GM23248 (cell line): ENCODE data around the gene MIA3. TPM values are rescaled to one million over a fixed set of nuclear protein-coding genes. Genes with fewer than 3 reads are reported as not detected.
"Not testable (repeated sequence)": the region's sequence is repeated elsewhere in the genome, so short reads cannot be mapped to it uniquely, and the experiment has no call there.

Experiments used
- DNase-seq: peaks from one replicate; pipeline ENCODE4 v3.0.0-alpha.2; 2015
- H2AFZ ChIP-seq: fragments of 200-600 bp; sonication (generic); 2 replicates; pipeline ENCODE4 v1.6.1; 2016; ENCODE audit warnings: antibody characterized with exemption
- H3F3A ChIP-seq: fragments of 200-600 bp; sonication (generic); 2 replicates; pipeline ENCODE4 v1.6.1; 2016; ENCODE audit warnings: mild to moderate bottlenecking, antibody characterized with exemption, mixed run types; ENCODE audit not compliant: insufficient read depth
- H3K27ac ChIP-seq: fragments of 200-600 bp; sonication (generic); 2 replicates; pipeline ENCODE4 v1.5.1; 2016; ENCODE audit warnings: mild to moderate bottlenecking
- H3K27me3 ChIP-seq: fragments of 200-600 bp; sonication (generic); replicated peaks from 2 replicates; pipeline ENCODE4 v1.6.1; 2016; ENCODE audit warnings: mild to moderate bottlenecking; ENCODE audit not compliant: insufficient read depth
- H3K36me3 ChIP-seq: fragments of 200-600 bp; sonication (generic); 2 replicates; pipeline ENCODE4 v1.6.1; 2016; ENCODE audit warnings: low read depth, mild to moderate bottlenecking
- H3K4me1 ChIP-seq: fragments of 200-600 bp; sonication (generic); 2 replicates; pipeline ENCODE4 v1.6.1; 2016; ENCODE audit warnings: mild to moderate bottlenecking; ENCODE audit not compliant: insufficient read depth
- H3K4me2 ChIP-seq: fragments of 200-600 bp; sonication (generic); one replicate; pipeline ENCODE4 v1.6.1; 2016; ENCODE audit warnings: mild to moderate bottlenecking; ENCODE audit not compliant: unreplicated experiment
- H3K4me3 ChIP-seq: fragments of 200-600 bp; sonication (generic); 2 replicates; pipeline ENCODE4 v1.5.1; 2016; ENCODE audit warnings: mild to moderate bottlenecking
- H3K79me2 ChIP-seq: fragments of 200-600 bp; sonication (generic); 2 replicates; pipeline ENCODE4 v1.6.1; 2016; ENCODE audit warnings: mild to moderate bottlenecking; ENCODE audit not compliant: insufficient read depth
- H3K9ac ChIP-seq: fragments of 200-600 bp; sonication (generic); 2 replicates; pipeline ENCODE4 v1.6.1; 2016; ENCODE audit warnings: mild to moderate bottlenecking
- H3K9me2 ChIP-seq: fragments of 200-600 bp; sonication (generic); 2 replicates; pipeline ENCODE4 v1.6.1; 2016; ENCODE audit warnings: mixed run types, mild to moderate bottlenecking, moderate library complexity; ENCODE audit not compliant: insufficient read depth
- H3K9me3 ChIP-seq: fragments of 200-600 bp; sonication (generic); one replicate; pipeline ENCODE4 v1.6.1; 2017; ENCODE audit warnings: low read depth
- H4K20me1 ChIP-seq: fragments of 200-600 bp; sonication (generic); 2 replicates; pipeline ENCODE4 v1.6.0; 2016; ENCODE audit not compliant: insufficient read depth
- EZH2 ChIP-seq: fragments of 200-600 bp; sonication (generic); IDR thresholded peaks from 2 replicates; pipeline ENCODE4 v1.6.1; 2018; ENCODE audit warnings: antibody characterized with exemption, mild to moderate bottlenecking; ENCODE audit not compliant: insufficient read depth, poor library complexity, severe bottlenecking
- EZH2phosphoT487 ChIP-seq: fragments of 200-600 bp; sonication (generic); IDR thresholded peaks from 2 replicates; pipeline ENCODE4 v1.6.1; 2018; ENCODE audit warnings: antibody characterized with exemption, moderate library complexity, mild to moderate bottlenecking, low read depth; ENCODE audit not compliant: insufficient read depth
- WGBS, 2 experiments: methylation state at CpG; one replicate each; pipeline ENCODE4 v1.1.6; 2015 to 2017; ENCODE audit warnings: low lambda C conversion rate in 2 of 2, low coverage in 1 of 2; ENCODE audit errors: missing lambda C conversion rate in 2 of 2; 5-methylcytosine and 5-hydroxymethylcytosine counted together
- in situ Hi-C: fragments of 300-500 bp; cut with MboI; formaldehyde crosslinking; loops from 2 replicates; pipeline ENCODE4 v1.15.0; 2020
- polyA plus RNA-seq: library from polyadenylated mRNA; unstranded; fragments of >200 nt; fragmentation: Nextera tagmentation; extraction: Ambion mirVana; gene quantifications from 2 replicates; pipeline ENCODE4 v1.2.1, GENCODE V29; 2016
- total RNA-seq: library from RNA; depleted of rRNA; stranded (reverse); fragments of >200 nt; shearing (Covaris generic); gene quantifications from 2 replicates; pipeline ENCODE4 v1.2.3, GENCODE V29; 2014

Gene MIA3
- total and polyA plus RNA-seq, 2 experiments from 2014 or later = 35.8 to 47.5 TPM

GRCh38 chr1:222656391-222657155, 38.7 kb downstream of the MIA3 start:
- peaks cover 96% of the 10 kb centered on the region for H3K36me3 ChIP-seq
- 95% methylated on average over 2 of the region's 2 CpGs for WGBS, 2 experiments

GRCh38 chr1:222657899-222658298, 40.0 kb downstream of the MIA3 start:
- no peaks in the 10 kb centered on the region for H4K20me1 ChIP-seq
- peaks cover 43% of the 10 kb centered on the region for H3F3A ChIP-seq
- no peaks in the 10 kb centered on the region for H3K9me2 ChIP-seq
- H3K9me3 ChIP-seq = no peaks in the 10 kb centered on the region
- H3K79me2 ChIP-seq = peaks cover 18% of the 10 kb centered on the region; the same call in 1 of the 2 replicates
- in situ Hi-C loops = no loop called here
- DNase-seq = no peak
- H3K27me3 ChIP-seq = no peaks in the 10 kb centered on the region
- H3K27ac ChIP-seq = no peak overlapping the region
- no peak overlapping the region for H3K9ac ChIP-seq
- peaks cover 96% of the 10 kb centered on the region for H3K36me3 ChIP-seq
- H3K4me3 ChIP-seq = no peak overlapping the region
- TF ChIP-seq EZH2phosphoT487 = no peak
- TF ChIP-seq EZH2 = no peak
- no peak overlapping the region for H2AFZ ChIP-seq
- H3K4me2 ChIP-seq = no peak overlapping the region
- peaks cover 8% of the 10 kb centered on the region for H3K4me1 ChIP-seq
- WGBS, 2 experiments = 94 to 96% methylated on average over 2 of the region's 2 CpGs

More at GRCh38 chr1:222656391-222657155, 38.7 kb downstream of the MIA3 start:
- Histone ChIP-seq H3K9ac (no peak overlapping the region), H3K9me2 (no peaks in the 10 kb centered on the region), H3K9me3 (no peaks in the 10 kb centered on the region), H3K79me2 (peaks cover 18% of the 10 kb centered on the region; the same call in 1 of the 2 replicates), H3K4me1 (peaks cover 8% of the 10 kb centered on the region), H3F3A (peaks cover 39% of the 10 kb centered on the region), H4K20me1 (no peaks in the 10 kb centered on the region), H2AFZ (no peak overlapping the region), H3K27me3 (no peaks in the 10 kb centered on the region), H3K4me3 (no peak overlapping the region), H3K27ac (no peak overlapping the region), H3K4me2 (no peak overlapping the region)
- in situ Hi-C loops = no loop called here
- no peak for DNase-seq
- TF ChIP-seq EZH2 = no peak
- no peak for TF ChIP-seq EZH2phosphoT487

GRCh38 chr1:222663431-222663934, 45.6 kb downstream of the MIA3 start:
- Histone ChIP-seq H3K27me3 (no peaks in the 10 kb centered on the region), H3K79me2 (peaks cover 12% of the 10 kb centered on the region), H3K27ac (no peak overlapping the region), H3F3A (peaks cover 41% of the 10 kb centered on the region), H3K9ac (no peak overlapping the region), H3K4me2 (no peak overlapping the region), H2AFZ (no peak overlapping the region), H3K9me2 (no peaks in the 10 kb centered on the region), H3K4me1 (peaks cover 8% of the 10 kb centered on the region), H3K4me3 (no peak overlapping the region), H4K20me1 (no peaks in the 10 kb centered on the region), H3K9me3 (no peaks in the 10 kb centered on the region), H3K36me3 (peaks cover 91% of the 10 kb centered on the region)
- no peak for DNase-seq
- 96 to 98% methylated on average over 4 of the region's 4 CpGs for WGBS, 2 experiments
- in situ Hi-C loops = no loop called here
- TF ChIP-seq EZH2 (no peak), EZH2phosphoT487 (no peak)

DNA sequence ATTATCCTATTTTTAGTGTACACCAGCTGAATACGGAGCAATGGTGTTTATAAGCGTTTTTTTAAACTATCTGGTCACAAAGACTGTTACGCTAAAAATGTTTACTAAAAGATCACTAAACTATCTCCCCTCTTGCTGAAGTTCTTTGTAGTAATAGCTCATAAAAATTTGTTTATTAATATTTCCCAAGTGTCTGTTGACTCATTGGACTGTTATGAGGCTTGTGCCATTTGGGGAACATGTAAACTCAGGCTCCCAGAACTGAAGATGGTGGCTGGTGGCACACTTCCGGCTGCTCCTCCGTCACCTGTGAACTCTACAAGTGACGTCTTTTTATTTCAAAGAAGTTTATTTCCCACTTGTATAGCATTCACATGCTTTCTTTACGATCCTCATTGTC, 48.1 kb downstream of the MIA3 start:
- H2AFZ ChIP-seq = no peak overlapping the region
- H3K79me2 ChIP-seq = peaks cover 12% of the 10 kb centered on the region
- H4K20me1 ChIP-seq = no peaks in the 10 kb centered on the region
- in situ Hi-C loops = no loop called here
- H3K4me2 ChIP-seq = no peak overlapping the region
- no peak overlapping the region for H3K9ac ChIP-seq
- TF ChIP-seq EZH2phosphoT487 (no peak), EZH2 (no peak)
- no peaks in the 10 kb centered on the region for H3K27me3 ChIP-seq
- peaks cover 47% of the 10 kb centered on the region for H3F3A ChIP-seq
- peaks cover 8% of the 10 kb centered on the region for H3K4me1 ChIP-seq
- H3K4me3 ChIP-seq = no peak overlapping the region
- H3K9me3 ChIP-seq = no peaks in the 10 kb centered on the region
- DNase-seq = peak; percentile 27
- H3K9me2 ChIP-seq = no peaks in the 10 kb centered on the region
- WGBS, 2 experiments = 88 to 92% methylated on average over 7 of the region's 7 CpGs
- peak overlapping the region; percentile 4; the same call in 1 of the 2 replicates for H3K27ac ChIP-seq
- peaks cover 80% of the 10 kb centered on the region for H3K36me3 ChIP-seq

DNA sequence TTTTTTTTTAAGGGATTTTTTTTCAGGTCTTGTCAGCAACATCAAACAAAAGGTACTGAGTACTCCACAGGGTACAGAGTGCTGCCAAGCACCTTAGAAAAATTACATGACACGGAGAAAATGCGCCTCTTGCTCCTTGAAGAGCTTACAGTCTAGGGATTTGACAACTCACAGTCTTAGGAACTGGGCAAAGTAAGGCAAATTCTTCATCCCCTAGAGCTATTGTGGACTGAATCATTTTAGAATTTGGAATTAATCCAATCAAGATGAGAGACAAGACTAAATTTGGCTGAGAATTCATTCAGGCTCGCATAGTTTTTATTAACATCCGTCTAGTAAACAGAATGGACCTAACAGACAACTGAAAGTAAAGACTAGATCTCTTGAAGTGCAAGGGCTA, 50.3 kb downstream of the MIA3 start:
- H3K4me2 ChIP-seq, H3K4me1 ChIP-seq, H3K9me3 ChIP-seq, H3K9me2 ChIP-seq, in situ Hi-C loops, H2AFZ ChIP-seq, DNase-seq, H3K27me3 ChIP-seq, H3K9ac ChIP-seq, H3K4me3 ChIP-seq, H4K20me1 ChIP-seq: not testable (repeated sequence)
- no CpG with 5 or more reads among the region's 4 CpGs for WGBS, 2 experiments
- peaks cover 78% of the 10 kb centered on the region for H3K36me3 ChIP-seq
- peaks cover 12% of the 10 kb centered on the region for H3K79me2 ChIP-seq
- H3K27ac ChIP-seq = peak overlapping the region; percentile 16; the same call in 1 of the 2 replicates
- peaks cover 47% of the 10 kb centered on the region for H3F3A ChIP-seq

GRCh38 chr1:222669107-222669506, 51.2 kb downstream of the MIA3 start:
- H3K27me3 ChIP-seq, in situ Hi-C loops, H4K20me1 ChIP-seq, H2AFZ ChIP-seq, H3K27ac ChIP-seq, H3K9me3 ChIP-seq, H3K4me3 ChIP-seq, H3K9me2 ChIP-seq, H3K4me1 ChIP-seq, DNase-seq, H3K9ac ChIP-seq, H3K4me2 ChIP-seq: not testable (repeated sequence)
- 67 to 80% methylated on average over 1 of the region's 2 CpGs for WGBS, 2 experiments
- Histone ChIP-seq H3K79me2 (peaks cover 12% of the 10 kb centered on the region), H3K36me3 (peaks cover 73% of the 10 kb centered on the region), H3F3A (peaks cover 46% of the 10 kb centered on the region)
